Measurements from ENCODE around the gene MRPL33.

GRCh38 chr2:27756544-27757498 is 14.7 kb upstream of the MRPL33 start:
- TF ChIP-seq CTCF (IDR thresholded peaks at IDR 0.05) (no peak), POLR2A (IDR thresholded peaks at IDR 0.05) (no peak)
